HEK293T (cell line): ENCODE measurements around the gene CDK14.

Source experiments
- ARNT ChIP-seq: fragments of 450-650 bp; IDR thresholded peaks from 2 replicates; pipeline ENCODE4 v1.6.1; 2017; ENCODE audit warnings: mild to moderate bottlenecking
- BHLHE40 ChIP-seq: fragments of 450-650 bp; IDR thresholded peaks from 2 replicates; pipeline ENCODE4 v1.6.1; 2016; ENCODE audit warnings: mild to moderate bottlenecking, moderate library complexity, borderline replicate concordance
- FOXA1 ChIP-seq: fragments of 450-650 bp; IDR thresholded peaks from 2 replicates; pipeline ENCODE4 v1.6.1; 2016; ENCODE audit warnings: mild to moderate bottlenecking
- FOXK2 ChIP-seq: fragments of 450-650 bp; IDR thresholded peaks from 2 replicates; pipeline ENCODE4 v1.6.1; 2016; ENCODE audit warnings: mild to moderate bottlenecking
- FOXM1 ChIP-seq: fragments of 450-650 bp; IDR thresholded peaks from 2 replicates; pipeline ENCODE4 v1.6.1; 2017; ENCODE audit warnings: mild to moderate bottlenecking, borderline replicate concordance
- HDGF ChIP-seq: fragments of 450-650 bp; IDR thresholded peaks from 2 replicates; pipeline ENCODE4 v1.6.1; 2017; ENCODE audit warnings: antibody characterized with exemption, borderline replicate concordance
- L3MBTL2 ChIP-seq: fragments of 450-650 bp; conservative IDR thresholded peaks from 2 replicates; pipeline ENCODE4 v1.6.1; 2016; ENCODE audit warnings: mild to moderate bottlenecking
- LEF1 ChIP-seq: fragments of 450-650 bp; IDR thresholded peaks from 2 replicates; pipeline ENCODE4 v1.6.1; 2017; ENCODE audit warnings: mild to moderate bottlenecking, borderline replicate concordance
- NFRKB ChIP-seq: fragments of 450-650 bp; IDR thresholded peaks from 2 replicates; pipeline ENCODE4 v1.6.1; 2016; ENCODE audit warnings: mild to moderate bottlenecking, moderate library complexity
- SP1 ChIP-seq: fragments of 450-650 bp; IDR thresholded peaks from 2 replicates; pipeline ENCODE4 v1.6.1; 2017
- SUZ12 ChIP-seq: fragments of 450-650 bp; IDR thresholded peaks from 2 replicates; pipeline ENCODE4 v1.6.1; 2016; ENCODE audit warnings: mild to moderate bottlenecking
- TARDBP ChIP-seq: fragments of 450-650 bp; IDR thresholded peaks from 2 replicates; pipeline ENCODE4 v1.6.1; 2016
- ZNF384 ChIP-seq: fragments of 450-650 bp; IDR thresholded peaks from 2 replicates; pipeline ENCODE4 v1.6.1; 2016
- TF ChIP-seq, protein P1 (sequence below): fragments of 450-650 bp; IDR thresholded peaks from 2 replicates; pipeline ENCODE4 v1.6.1; 2016

DNA sequence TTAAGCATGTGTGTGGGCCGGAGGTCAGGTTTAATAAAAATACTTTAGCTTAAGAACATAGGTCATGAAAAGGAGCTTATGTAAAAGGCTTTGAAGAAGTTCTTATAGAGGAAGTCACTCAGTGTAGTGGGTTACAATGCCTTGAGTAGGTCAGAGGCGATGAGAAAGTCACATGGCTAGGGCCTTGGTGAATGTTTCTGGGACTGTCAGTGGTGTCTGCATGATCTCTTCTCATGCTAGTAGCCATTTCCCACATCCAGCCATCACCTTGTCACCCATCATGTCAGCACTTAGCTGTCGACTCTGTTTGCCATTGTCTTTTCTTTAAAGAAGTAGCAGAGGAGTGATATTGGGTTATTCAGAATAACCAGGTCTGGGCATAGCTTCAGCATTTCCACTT, 236.6 kb downstream of the CDK14 start:
- TF ChIP-seq SP1 (no peak), NFRKB (no peak), BHLHE40 (no peak), ZNF384 (no peak), HDGF (no peak), TARDBP (no peak), FOXM1 (no peak), FOXA1 (no peak), ARNT (no peak), FOXK2 (no peak), L3MBTL2 (no peak), LEF1 (no peak), SUZ12 (no peak)
- TF ChIP-seq, protein P1, sequence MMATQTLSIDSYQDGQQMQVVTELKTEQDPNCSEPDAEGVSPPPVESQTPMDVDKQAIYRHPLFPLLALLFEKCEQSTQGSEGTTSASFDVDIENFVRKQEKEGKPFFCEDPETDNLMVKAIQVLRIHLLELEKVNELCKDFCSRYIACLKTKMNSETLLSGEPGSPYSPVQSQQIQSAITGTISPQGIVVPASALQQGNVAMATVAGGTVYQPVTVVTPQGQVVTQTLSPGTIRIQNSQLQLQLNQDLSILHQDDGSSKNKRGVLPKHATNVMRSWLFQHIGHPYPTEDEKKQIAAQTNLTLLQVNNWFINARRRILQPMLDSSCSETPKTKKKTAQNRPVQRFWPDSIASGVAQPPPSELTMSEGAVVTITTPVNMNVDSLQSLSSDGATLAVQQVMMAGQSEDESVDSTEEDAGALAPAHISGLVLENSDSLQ: no peak
